ENCODE results near the gene GRID1.

GRID1 gene

DNA sequence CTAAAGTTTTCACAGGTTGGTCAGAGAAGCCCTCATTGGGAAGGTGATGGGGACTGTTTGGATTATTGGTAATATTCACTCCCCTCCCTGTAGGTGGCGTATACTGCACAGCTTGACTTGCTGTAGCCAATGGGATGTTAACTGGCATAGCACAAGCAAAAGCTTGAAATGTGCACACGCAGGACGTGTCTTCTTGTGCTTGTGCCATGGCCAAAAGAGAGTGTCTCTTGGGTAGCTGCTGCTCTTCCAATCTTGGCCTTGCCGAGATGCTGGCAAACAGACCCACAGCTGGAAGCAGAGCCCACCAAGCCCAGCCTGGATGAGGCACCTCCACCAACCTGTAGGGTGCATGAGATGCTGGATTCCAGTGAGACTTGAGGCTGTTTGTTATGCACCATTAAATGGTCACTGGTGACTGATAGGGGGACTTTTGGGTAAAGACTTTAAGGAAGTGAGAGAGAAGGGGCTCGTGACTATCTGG lies 266.0 kb downstream of the GRID1 start (continued):
- TF ChIP-seq ZNF423 (tag by site-specific recombination; IDR thresholded peaks at IDR 0.05) (no peak), TCF7L2 (IDR thresholded peaks at IDR 0.05; ENCODE audit: borderline replicate concordance, low read depth, low read length) (no peak), ZNF335 (tag by site-specific recombination; conservative IDR thresholded peaks at IDR 0.05) (no peak)
- TF ChIP-seq, protein P1, sequence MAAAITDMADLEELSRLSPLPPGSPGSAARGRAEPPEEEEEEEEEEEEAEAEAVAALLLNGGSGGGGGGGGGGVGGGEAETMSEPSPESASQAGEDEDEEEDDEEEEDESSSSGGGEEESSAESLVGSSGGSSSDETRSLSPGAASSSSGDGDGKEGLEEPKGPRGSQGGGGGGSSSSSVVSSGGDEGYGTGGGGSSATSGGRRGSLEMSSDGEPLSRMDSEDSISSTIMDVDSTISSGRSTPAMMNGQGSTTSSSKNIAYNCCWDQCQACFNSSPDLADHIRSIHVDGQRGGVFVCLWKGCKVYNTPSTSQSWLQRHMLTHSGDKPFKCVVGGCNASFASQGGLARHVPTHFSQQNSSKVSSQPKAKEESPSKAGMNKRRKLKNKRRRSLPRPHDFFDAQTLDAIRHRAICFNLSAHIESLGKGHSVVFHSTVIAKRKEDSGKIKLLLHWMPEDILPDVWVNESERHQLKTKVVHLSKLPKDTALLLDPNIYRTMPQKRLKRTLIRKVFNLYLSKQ (tag by site-specific recombination; IDR thresholded peaks at IDR 0.05; ENCODE audit: borderline replicate concordance), result no peak
- TF ChIP-seq, protein P2, sequence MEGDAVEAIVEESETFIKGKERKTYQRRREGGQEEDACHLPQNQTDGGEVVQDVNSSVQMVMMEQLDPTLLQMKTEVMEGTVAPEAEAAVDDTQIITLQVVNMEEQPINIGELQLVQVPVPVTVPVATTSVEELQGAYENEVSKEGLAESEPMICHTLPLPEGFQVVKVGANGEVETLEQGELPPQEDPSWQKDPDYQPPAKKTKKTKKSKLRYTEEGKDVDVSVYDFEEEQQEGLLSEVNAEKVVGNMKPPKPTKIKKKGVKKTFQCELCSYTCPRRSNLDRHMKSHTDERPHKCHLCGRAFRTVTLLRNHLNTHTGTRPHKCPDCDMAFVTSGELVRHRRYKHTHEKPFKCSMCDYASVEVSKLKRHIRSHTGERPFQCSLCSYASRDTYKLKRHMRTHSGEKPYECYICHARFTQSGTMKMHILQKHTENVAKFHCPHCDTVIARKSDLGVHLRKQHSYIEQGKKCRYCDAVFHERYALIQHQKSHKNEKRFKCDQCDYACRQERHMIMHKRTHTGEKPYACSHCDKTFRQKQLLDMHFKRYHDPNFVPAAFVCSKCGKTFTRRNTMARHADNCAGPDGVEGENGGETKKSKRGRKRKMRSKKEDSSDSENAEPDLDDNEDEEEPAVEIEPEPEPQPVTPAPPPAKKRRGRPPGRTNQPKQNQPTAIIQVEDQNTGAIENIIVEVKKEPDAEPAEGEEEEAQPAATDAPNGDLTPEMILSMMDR (tag by site-specific recombination; IDR thresholded peaks at IDR 0.05), result 0 out of 2 replicates have a peak, but pooled peaks have one; percentile 34

DNA sequence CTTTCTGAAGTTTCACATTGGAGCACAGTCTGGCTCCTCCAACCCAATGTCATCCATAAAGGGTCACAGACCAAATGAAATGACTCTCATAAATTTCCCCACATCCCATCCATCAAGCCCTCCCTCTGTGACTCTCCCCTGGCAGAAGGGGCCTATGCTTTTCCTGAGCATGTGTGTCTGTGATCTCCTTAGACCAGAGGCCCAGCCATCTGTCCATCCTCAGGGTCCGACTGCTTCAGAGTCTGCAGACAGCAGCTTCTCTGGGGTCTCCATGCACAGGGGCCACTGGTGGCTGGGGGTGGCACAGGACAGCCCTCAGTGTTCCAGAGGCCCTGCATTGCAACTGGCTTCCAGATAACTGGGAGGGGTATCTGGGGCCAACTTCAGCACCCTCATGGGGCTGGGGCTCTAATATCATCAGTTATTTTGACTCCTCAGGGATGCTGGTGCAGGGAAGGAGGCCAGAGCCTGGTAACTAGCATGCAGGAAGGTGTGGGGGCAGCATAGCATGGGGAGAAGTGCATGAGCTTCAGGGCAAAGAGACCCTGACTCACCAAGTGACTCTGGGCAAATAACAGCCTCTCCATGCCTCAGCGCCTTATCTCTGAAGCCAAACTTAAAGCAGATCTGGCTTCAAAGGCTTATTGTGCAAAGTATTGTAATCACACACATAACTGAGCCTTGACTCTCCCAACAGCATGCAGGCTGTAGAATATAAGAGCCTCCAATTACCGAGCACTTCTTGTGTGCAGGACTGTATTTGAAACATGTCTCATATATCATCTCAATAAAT lies 266.9 kb downstream of the GRID1 start:
- Histone ChIP-seq H3K27ac (ENCODE audit: extremely low read depth, low read depth, low read length) (no peak overlapping the region), H3K4me3 (ENCODE audit: low read depth, low read length) (no peak overlapping the region), H3K36me3 (ENCODE audit: control insufficient read depth in 2 of 2, insufficient read depth in 1 of 2, low read length in 2 of 2) (no peaks in the 10 kb centered on the region), H3K4me1 (ENCODE audit: control insufficient read depth, insufficient read depth, low read length) (0 out of 2 replicates have a peak, but pooled peaks cover 2% of the 10 kb centered on the region), H3K9me3 (ENCODE audit: control insufficient read depth, insufficient read depth, low read depth, low read length) (no peaks in the 10 kb centered on the region)
- TF ChIP-seq ZSCAN4 (tag by site-specific recombination; IDR thresholded peaks at IDR 0.05) (no peak), MZF1 (tag by site-specific recombination; IDR thresholded peaks at IDR 0.05; ENCODE audit: borderline replicate concordance) (no peak), ZNF140 (tag by site-specific recombination; IDR thresholded peaks at IDR 0.05) (no peak), ZNF549 (tag by site-specific recombination; IDR thresholded peaks at IDR 0.05) (no peak), SCRT2 (tag by site-specific recombination; IDR thresholded peaks at IDR 0.05) (no peak), ZBTB8A (tag by site-specific recombination; IDR thresholded peaks at IDR 0.05) (no peak), ZBTB17 (tag by site-specific recombination; IDR thresholded peaks at IDR 0.05) (no peak)
- TF ChIP-seq, protein P2 (tag by site-specific recombination; IDR thresholded peaks at IDR 0.05), result no peak
- POLR2A ChIA-PET, result no interaction called here
- CTCF ChIA-PET, result interaction anchor here (0.6 to 1.5 kb wide), 5 partner anchors 10 to 394 kb away, joined by 3 to 5 read pairs (median 3); no protein-coding TSS in a partner anchor

GRCh38 chr10:86098187-86098881 lies 268.3 kb downstream of the GRID1 start:
- Histone ChIP-seq H3K36me3 (ENCODE audit: control insufficient read depth in 2 of 2, insufficient read depth in 1 of 2, low read length in 2 of 2) (no peaks in the 10 kb centered on the region), H3K4me1 (ENCODE audit: control insufficient read depth, insufficient read depth, low read length) (0 out of 2 replicates have a peak, but pooled peaks cover 2% of the 10 kb centered on the region), H3K27ac (ENCODE audit: extremely low read depth, low read depth, low read length) (no peak overlapping the region), H3K4me3 (ENCODE audit: low read depth, low read length) (no peak overlapping the region), H3K9me3 (ENCODE audit: control insufficient read depth, insufficient read depth, low read depth, low read length) (no peaks in the 10 kb centered on the region)
- ChIA-PET CTCF (interaction anchor here (0.5 to 0.7 kb wide), 3 partner anchors 43 to 639 kb away, joined by 3 to 4 read pairs (median 3); no protein-coding TSS in a partner anchor), POLR2A (interaction anchor here (0.6 kb wide), 1 partner anchor 92 kb away, joined by 4 read pairs; no protein-coding TSS in a partner anchor)
- TF ChIP-seq, protein P3, sequence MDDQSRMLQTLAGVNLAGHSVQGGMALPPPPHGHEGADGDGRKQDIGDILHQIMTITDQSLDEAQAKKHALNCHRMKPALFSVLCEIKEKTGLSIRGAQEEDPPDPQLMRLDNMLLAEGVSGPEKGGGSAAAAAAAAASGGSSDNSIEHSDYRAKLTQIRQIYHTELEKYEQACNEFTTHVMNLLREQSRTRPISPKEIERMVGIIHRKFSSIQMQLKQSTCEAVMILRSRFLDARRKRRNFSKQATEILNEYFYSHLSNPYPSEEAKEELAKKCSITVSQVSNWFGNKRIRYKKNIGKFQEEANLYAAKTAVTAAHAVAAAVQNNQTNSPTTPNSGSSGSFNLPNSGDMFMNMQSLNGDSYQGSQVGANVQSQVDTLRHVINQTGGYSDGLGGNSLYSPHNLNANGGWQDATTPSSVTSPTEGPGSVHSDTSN (CRISPR knock-in tag; IDR thresholded peaks at IDR 0.05), result no peak
- TF ChIP-seq, protein P4, sequence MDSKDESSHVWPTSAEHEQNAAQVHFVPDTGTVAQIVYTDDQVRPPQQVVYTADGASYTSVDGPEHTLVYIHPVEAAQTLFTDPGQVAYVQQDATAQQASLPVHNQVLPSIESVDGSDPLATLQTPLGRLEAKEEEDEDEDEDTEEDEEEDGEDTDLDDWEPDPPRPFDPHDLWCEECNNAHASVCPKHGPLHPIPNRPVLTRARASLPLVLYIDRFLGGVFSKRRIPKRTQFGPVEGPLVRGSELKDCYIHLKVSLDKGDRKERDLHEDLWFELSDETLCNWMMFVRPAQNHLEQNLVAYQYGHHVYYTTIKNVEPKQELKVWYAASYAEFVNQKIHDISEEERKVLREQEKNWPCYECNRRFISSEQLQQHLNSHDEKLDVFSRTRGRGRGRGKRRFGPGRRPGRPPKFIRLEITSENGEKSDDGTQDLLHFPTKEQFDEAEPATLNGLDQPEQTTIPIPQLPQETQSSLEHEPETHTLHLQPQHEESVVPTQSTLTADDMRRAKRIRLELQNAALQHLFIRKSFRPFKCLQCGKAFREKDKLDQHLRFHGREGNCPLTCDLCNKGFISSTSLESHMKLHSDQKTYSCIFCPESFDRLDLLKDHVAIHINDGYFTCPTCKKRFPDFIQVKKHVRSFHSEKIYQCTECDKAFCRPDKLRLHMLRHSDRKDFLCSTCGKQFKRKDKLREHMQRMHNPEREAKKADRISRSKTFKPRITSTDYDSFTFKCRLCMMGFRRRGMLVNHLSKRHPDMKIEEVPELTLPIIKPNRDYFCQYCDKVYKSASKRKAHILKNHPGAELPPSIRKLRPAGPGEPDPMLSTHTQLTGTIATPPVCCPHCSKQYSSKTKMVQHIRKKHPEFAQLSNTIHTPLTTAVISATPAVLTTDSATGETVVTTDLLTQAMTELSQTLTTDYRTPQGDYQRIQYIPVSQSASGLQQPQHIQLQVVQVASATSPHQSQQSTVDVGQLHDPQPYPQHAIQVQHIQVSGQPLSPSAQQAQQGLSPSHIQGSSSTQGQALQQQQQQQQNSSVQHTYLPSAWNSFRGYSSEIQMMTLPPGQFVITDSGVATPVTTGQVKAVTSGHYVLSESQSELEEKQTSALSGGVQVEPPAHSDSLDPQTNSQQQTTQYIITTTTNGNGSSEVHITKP (tag by site-specific recombination; IDR thresholded peaks at IDR 0.05), result no peak
- TF ChIP-seq ZNF624 (tag by site-specific recombination; IDR thresholded peaks at IDR 0.05) (no peak), ZNF2 (tag by site-specific recombination; IDR thresholded peaks at IDR 0.05) (no peak), ZNF37A (tag by site-specific recombination; IDR thresholded peaks at IDR 0.05) (no peak), ZNF610 (tag by site-specific recombination; IDR thresholded peaks at IDR 0.05; ENCODE audit: borderline replicate concordance) (no peak)
